ENCODE results near the gene POLR1A. TPM values are rescaled to one million over a fixed set of nuclear protein-coding genes. Genes with fewer than 3 reads are reported as not detected.

POLR1A gene
- total RNA-seq, 3 donors from 2014 or later: 12.4 to 19.4 (median 13.1) TPM

- Histone ChIP-seq H3K9me3 (no peaks in the 10 kb centered on the region), H3K4me3 (no peak overlapping the region), H3K4me1 (no peaks in the 10 kb centered on the region), H3K27ac (no peak overlapping the region), H3K27me3 (no peaks in the 10 kb centered on the region), H3K36me3 (no peaks in the 10 kb centered on the region)
- TF ChIP-seq POLR2AphosphoS5 (IDR thresholded peaks at IDR 0.05) (no peak), POLR2A (IDR thresholded peaks at IDR 0.05) (no peak)
- TF ChIP-seq, protein P1, sequence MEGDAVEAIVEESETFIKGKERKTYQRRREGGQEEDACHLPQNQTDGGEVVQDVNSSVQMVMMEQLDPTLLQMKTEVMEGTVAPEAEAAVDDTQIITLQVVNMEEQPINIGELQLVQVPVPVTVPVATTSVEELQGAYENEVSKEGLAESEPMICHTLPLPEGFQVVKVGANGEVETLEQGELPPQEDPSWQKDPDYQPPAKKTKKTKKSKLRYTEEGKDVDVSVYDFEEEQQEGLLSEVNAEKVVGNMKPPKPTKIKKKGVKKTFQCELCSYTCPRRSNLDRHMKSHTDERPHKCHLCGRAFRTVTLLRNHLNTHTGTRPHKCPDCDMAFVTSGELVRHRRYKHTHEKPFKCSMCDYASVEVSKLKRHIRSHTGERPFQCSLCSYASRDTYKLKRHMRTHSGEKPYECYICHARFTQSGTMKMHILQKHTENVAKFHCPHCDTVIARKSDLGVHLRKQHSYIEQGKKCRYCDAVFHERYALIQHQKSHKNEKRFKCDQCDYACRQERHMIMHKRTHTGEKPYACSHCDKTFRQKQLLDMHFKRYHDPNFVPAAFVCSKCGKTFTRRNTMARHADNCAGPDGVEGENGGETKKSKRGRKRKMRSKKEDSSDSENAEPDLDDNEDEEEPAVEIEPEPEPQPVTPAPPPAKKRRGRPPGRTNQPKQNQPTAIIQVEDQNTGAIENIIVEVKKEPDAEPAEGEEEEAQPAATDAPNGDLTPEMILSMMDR (IDR thresholded peaks at IDR 0.05): no peak
- intact Hi-C loops (cut with DNase I; ENCODE audit: low total_unique reads): no loop called here
- peak; percentile 9 to 14 for DNase-seq (ENCODE audit: low spot score in 2 of 2)
Observed at GRCh38 chr2:86050301-86050700, 55.4 kb downstream of the POLR1A start.

DNA sequence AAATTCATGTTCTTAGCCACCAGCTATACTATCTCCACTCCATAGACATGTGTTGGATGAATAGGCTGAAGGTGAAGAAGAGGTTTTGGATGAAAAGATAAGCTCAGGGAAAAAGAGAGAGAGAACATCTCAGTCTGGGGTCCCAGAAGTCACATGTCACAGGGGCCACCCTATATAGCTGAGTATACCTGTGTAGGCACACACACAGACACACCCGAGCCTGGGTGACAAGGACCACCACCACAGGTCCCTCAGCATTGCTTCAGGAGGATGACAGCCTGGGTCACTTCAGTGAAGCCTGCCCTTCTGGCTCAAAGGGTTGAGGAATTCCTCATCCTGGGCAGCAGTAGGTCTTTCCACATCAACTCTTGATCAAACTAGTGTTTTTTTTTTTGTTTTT is 56.2 kb downstream of the POLR1A start:
- Histone ChIP-seq H3K27me3 (no peaks in the 10 kb centered on the region), H3K4me1 (no peaks in the 10 kb centered on the region), H3K27ac (no peak overlapping the region), H3K9me3 (no peaks in the 10 kb centered on the region), H3K4me3 (no peak overlapping the region), H3K36me3 (no peaks in the 10 kb centered on the region)
- peak; percentile 0 to 24 for DNase-seq (ENCODE audit: low spot score in 2 of 2)
- TF ChIP-seq POLR2AphosphoS5 (IDR thresholded peaks at IDR 0.05): no peak
- no peak for TF ChIP-seq POLR2A (IDR thresholded peaks at IDR 0.05)
- TF ChIP-seq, protein P1 (IDR thresholded peaks at IDR 0.05): no peak
- intact Hi-C loops (cut with DNase I; ENCODE audit: low total_unique reads): no loop called here

DNA sequence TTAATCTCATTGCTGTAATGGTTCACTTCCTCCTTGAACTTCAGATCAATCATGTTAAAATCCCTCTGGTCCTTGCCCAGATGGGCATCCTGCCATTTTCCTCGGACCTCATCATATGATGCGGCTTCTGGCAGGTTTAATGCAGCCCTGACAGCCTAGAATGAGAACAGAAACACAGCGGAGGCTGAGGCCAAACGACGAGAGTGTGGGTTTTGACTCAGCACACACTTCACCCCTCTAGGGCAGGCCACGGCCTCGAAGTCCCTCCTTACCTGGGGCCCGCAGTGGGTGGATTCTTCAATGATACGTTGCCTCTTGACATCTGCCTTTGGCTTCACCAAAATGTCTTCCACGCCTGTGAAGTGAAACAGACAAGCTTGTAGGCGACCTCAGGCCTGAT is 56.8 kb downstream of the POLR1A start:
- TF ChIP-seq POLR2AphosphoS5 (IDR thresholded peaks at IDR 0.05): peak in 1 of 3 donors; percentile 14
- TF ChIP-seq POLR2A (IDR thresholded peaks at IDR 0.05): no peak
- intact Hi-C loops (cut with DNase I; ENCODE audit: low total_unique reads): no loop called here
- Histone ChIP-seq H3K27ac (no peak overlapping the region), H3K4me3 (no peak overlapping the region), H3K4me1 (no peaks in the 10 kb centered on the region), H3K9me3 (no peaks in the 10 kb centered on the region), H3K27me3 (no peaks in the 10 kb centered on the region), H3K36me3 (no peaks in the 10 kb centered on the region)
- DNase-seq (ENCODE audit: low spot score in 2 of 2): peak; percentile 1 to 48

GRCh38 chr2:86048383-86048701 is 57.3 kb downstream of the POLR1A start:
- H3K27ac ChIP-seq: no peak overlapping the region
- peak; percentile 5 to 6 for DNase-seq (ENCODE audit: low spot score in 2 of 2)
- H3K4me1 ChIP-seq: no peaks in the 10 kb centered on the region
- no peak overlapping the region for H3K4me3 ChIP-seq
- no peaks in the 10 kb centered on the region for H3K9me3 ChIP-seq
- H3K36me3 ChIP-seq: peaks cover 4% of the 10 kb centered on the region
- H3K27me3 ChIP-seq: no peaks in the 10 kb centered on the region
- intact Hi-C loops (cut with DNase I; ENCODE audit: low total_unique reads): no loop called here
- TF ChIP-seq POLR2A (IDR thresholded peaks at IDR 0.05) (no peak), POLR2AphosphoS5 (IDR thresholded peaks at IDR 0.05) (no peak)
- TF ChIP-seq, protein P1 (IDR thresholded peaks at IDR 0.05): no peak

GRCh38 chr2:86047575-86048382 is 57.9 kb downstream of the POLR1A start:
- Histone ChIP-seq H3K27ac (no peak overlapping the region), H3K27me3 (no peaks in the 10 kb centered on the region), H3K36me3 (peaks cover 5% of the 10 kb centered on the region), H3K9me3 (no peaks in the 10 kb centered on the region), H3K4me3 (no peak overlapping the region), H3K4me1 (no peaks in the 10 kb centered on the region)
- DNase-seq (ENCODE audit: low spot score in 2 of 2): peak; percentile 4 to 24
- intact Hi-C loops (cut with DNase I; ENCODE audit: low total_unique reads): no loop called here
- TF ChIP-seq POLR2A (IDR thresholded peaks at IDR 0.05): no peak

DNA sequence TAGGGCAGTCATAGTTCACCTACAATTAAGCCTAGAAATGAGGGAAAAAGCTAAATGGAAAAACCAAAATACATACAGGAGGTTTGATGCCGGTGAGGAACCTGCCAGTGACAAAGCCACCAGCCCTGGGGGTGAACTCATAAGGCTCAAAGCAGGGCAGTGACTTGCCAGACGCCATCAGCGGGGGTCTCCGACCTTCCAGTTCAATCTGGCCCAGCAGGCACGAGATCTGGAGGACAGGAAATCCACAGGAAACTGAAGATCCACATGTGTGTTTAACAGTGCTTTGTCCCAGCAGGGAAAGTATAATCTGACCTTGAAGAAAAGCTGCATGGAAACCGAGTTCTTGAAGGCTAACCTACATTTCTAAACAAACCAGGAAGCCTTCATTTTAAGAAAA is 60.1 kb downstream of the POLR1A start:
- no peaks in the 10 kb centered on the region for H3K27me3 ChIP-seq
- no peak overlapping the region for H3K4me3 ChIP-seq
- intact Hi-C loops (cut with DNase I; ENCODE audit: low total_unique reads): no loop called here
- H3K36me3 ChIP-seq: peaks cover 12% of the 10 kb centered on the region
- no peaks in the 10 kb centered on the region for H3K9me3 ChIP-seq
- TF ChIP-seq POLR2A (IDR thresholded peaks at IDR 0.05) (no peak), POLR2AphosphoS5 (IDR thresholded peaks at IDR 0.05) (no peak)
- TF ChIP-seq, protein P1 (IDR thresholded peaks at IDR 0.05): no peak
- DNase-seq (ENCODE audit: low spot score in 2 of 2): peak; percentile 7 to 17
- H3K4me1 ChIP-seq: no peaks in the 10 kb centered on the region
- no peak overlapping the region for H3K27ac ChIP-seq
